GM19238 (cell line): ENCODE measurements around the gene HCRTR2.
"Not testable (repeated sequence)": the region's sequence is repeated elsewhere in the genome, so short reads cannot be mapped to it uniquely, and the experiment has no call there.

Source experiments
- DNase-seq: peaks from one replicate; pipeline ENCODE4 v3.0.0; 2011; ENCODE audit warnings: low spot score; ENCODE audit not compliant: insufficient read length

HCRTR2 gene

GRCh38 chr6:55212156-55212555 is 37.8 kb downstream of the HCRTR2 start:
- DNase-seq = no peak

GRCh38 chr6:55220961-55221360 is 46.6 kb downstream of the HCRTR2 start:
- no peak for DNase-seq

- DNase-seq = no peak
Observed at GRCh38 chr6:55227862-55228261, 53.5 kb downstream of the HCRTR2 start.

GRCh38 chr6:55239099-55239498 is 64.8 kb downstream of the HCRTR2 start:
- DNase-seq = no peak

GRCh38 chr6:55240975-55241605 is 66.8 kb downstream of the HCRTR2 start:
- DNase-seq = not testable (repeated sequence)

- DNase-seq = no peak
Observed at GRCh38 chr6:55250400-55250799, 76.1 kb downstream of the HCRTR2 start.

GRCh38 chr6:55255113-55255512 is 80.8 kb downstream of the HCRTR2 start:
- no peak for DNase-seq

- no peak for DNase-seq
Observed at GRCh38 chr6:55260181-55260580, 85.9 kb downstream of the HCRTR2 start.

- no peak for DNase-seq
Observed at GRCh38 chr6:55265409-55266114, 91.2 kb downstream of the HCRTR2 start.

- no peak for DNase-seq
Observed at GRCh38 chr6:55266896-55267295, 92.6 kb downstream of the HCRTR2 start.

GRCh38 chr6:55276745-55277530 is 102.6 kb downstream of the HCRTR2 start:
- no peak for DNase-seq

- DNase-seq = no peak
Observed at GRCh38 chr6:55277646-55278045, 103.3 kb downstream of the HCRTR2 start.

GRCh38 chr6:55281215-55281614 is 106.9 kb downstream of the HCRTR2 start:
- DNase-seq = no peak

GRCh38 chr6:55282115-55282514 is 107.8 kb downstream of the HCRTR2 start:
- no peak for DNase-seq

- DNase-seq = no peak
Observed at GRCh38 chr6:55286824-55287223, 112.5 kb downstream of the HCRTR2 start.

GRCh38 chr6:55290736-55291135 is 116.4 kb downstream of the HCRTR2 start:
- no peak for DNase-seq

GRCh38 chr6:55293116-55293515 is 118.8 kb downstream of the HCRTR2 start:
- DNase-seq = no peak

GRCh38 chr6:55297214-55297613 is 122.9 kb downstream of the HCRTR2 start:
- not testable (repeated sequence) for DNase-seq

GRCh38 chr6:55299286-55299985 is 125.1 kb downstream of the HCRTR2 start:
- DNase-seq = no peak

GRCh38 chr6:55304747-55305146 is 130.4 kb downstream of the HCRTR2 start:
- DNase-seq = no peak

GRCh38 chr6:55319961-55320695 is 145.8 kb downstream of the HCRTR2 start:
- DNase-seq = no peak
